ENCODE data around the gene TRIM75. TPM values are rescaled to one million over a fixed set of nuclear protein-coding genes. Genes with fewer than 3 reads are reported as not detected.
"Not testable (repeated sequence)": the region's sequence is repeated elsewhere in the genome, so short reads cannot be mapped to it uniquely, and the experiment has no call there.

Gene TRIM75
- total RNA-seq, 2 experiments from 2014 or later, result not detected

GRCh38 chr4:165073346-165073745, 19.7 kb downstream of the TRIM75 start:
- POLR2A ChIA-PET, CTCF ChIA-PET: not testable (repeated sequence)

GRCh38 chr4:165077034-165077578, 23.4 kb downstream of the TRIM75 start:
- POLR2A ChIA-PET, result no interaction called here
- CTCF ChIA-PET, result no interaction called here

- POLR2A ChIA-PET, result no interaction called here
- CTCF ChIA-PET, result no interaction called here
Measured at GRCh38 chr4:165079476-165079875, 25.8 kb downstream of the TRIM75 start.

- POLR2A ChIA-PET, result not testable (repeated sequence)
- CTCF ChIA-PET, result interaction anchor here (0.7 kb wide), 1 partner anchor 271 kb away, joined by 3 read pairs; no protein-coding TSS in a partner anchor
Measured at GRCh38 chr4:165084787-165085186, 31.1 kb downstream of the TRIM75 start.

- POLR2A ChIA-PET, result no interaction called here
- CTCF ChIA-PET, result interaction anchor here (0.7 to 1.1 kb wide), 2 partner anchors 10 to 132 kb away, joined by 3 to 4 read pairs; no protein-coding TSS in a partner anchor
Measured at GRCh38 chr4:165085946-165086345, 32.3 kb downstream of the TRIM75 start.

- CTCF ChIA-PET, result no interaction called here
- POLR2A ChIA-PET, result no interaction called here
Measured at GRCh38 chr4:165088366-165088765, 34.7 kb downstream of the TRIM75 start.

GRCh38 chr4:165092187-165092586, 38.5 kb downstream of the TRIM75 start:
- POLR2A ChIA-PET, result not testable (repeated sequence)

GRCh38 chr4:165094873-165095272, 41.2 kb downstream of the TRIM75 start:
- CTCF ChIA-PET, result interaction anchor here (0.7 kb wide), 1 partner anchor 772 kb away, joined by 3 read pairs; no protein-coding TSS in a partner anchor
- POLR2A ChIA-PET, result no interaction called here

More at GRCh38 chr4:165092187-165092586, 38.5 kb downstream of the TRIM75 start:
- CTCF ChIA-PET, result not testable (repeated sequence)

GRCh38 chr4:165095291-165095690, 41.6 kb downstream of the TRIM75 start:
- CTCF ChIA-PET, result interaction anchor here (0.6 kb wide), 1 partner anchor 10 kb away, joined by 3 read pairs; no protein-coding TSS in a partner anchor

GRCh38 chr4:165096776-165097175, 43.1 kb downstream of the TRIM75 start:
- ChIA-PET CTCF (interaction anchor here (0.6 to 1.7 kb wide), 4 partner anchors 16 to 1591 kb away, joined by 3 to 4 read pairs (median 4); partner anchors contain the start of gene TMEM192), POLR2A (interaction anchor here (0.6 kb wide), 1 partner anchor 57 kb away, joined by 5 read pairs; no protein-coding TSS in a partner anchor)

More at GRCh38 chr4:165095291-165095690, 41.6 kb downstream of the TRIM75 start:
- POLR2A ChIA-PET, result no interaction called here

- ChIA-PET CTCF (no interaction called here), POLR2A (no interaction called here)
Measured at GRCh38 chr4:165101641-165102040, 48.0 kb downstream of the TRIM75 start.

GRCh38 chr4:165106518-165106917, 52.9 kb downstream of the TRIM75 start:
- CTCF ChIA-PET, result no interaction called here
- POLR2A ChIA-PET, result no interaction called here

Other genes with a start within 250 kb of the TRIM75 start
- not detected for gene APELA, start 176.7 kb upstream of the TRIM75 start, total RNA-seq
- 1 to 10 TPM; 2.4 to 2.9 TPM for gene TRIM61, start 76.2 kb upstream of the TRIM75 start, total RNA-seq
- gene TRIM60, start 21.9 kb upstream of the TRIM75 start, total RNA-seq, result not detected
- 10 to 100 TPM; 16.1 TPM for gene TMEM192, start 59.0 kb downstream of the TRIM75 start, total RNA-seq
- gene KLHL2, start 153.7 kb downstream of the TRIM75 start, total RNA-seq, result 10 to 100 TPM; 25.3 to 27.0 TPM

Data from activated CD8-positive, alpha-beta memory T cell treated with anti-CD3 and anti-CD28 coated beads for 36 hours (primary cell).